IMR-90 (cell line): ENCODE data around the gene RASSF4.

ENCODE experiments used
- BHLHE40 ChIP-seq: fragments of 150-350 bp; IDR thresholded peaks from 2 replicates; pipeline ENCODE4 v1.6.1; 2016; ENCODE audit warnings: mild to moderate bottlenecking, low read depth, low read length
- CEBPB ChIP-seq: IDR thresholded peaks from 2 replicates; pipeline ENCODE4 v1.6.1; 2012; ENCODE audit warnings: low read depth, low read length, improper control_type of control experiment
- CTCF ChIP-seq: conservative IDR thresholded peaks from 2 replicates; pipeline ENCODE4 v1.5.1; 2012; ENCODE audit warnings: mild to moderate bottlenecking, low read depth, low read length, improper control_type of control experiment
- ELK1 ChIP-seq: fragments of 150-350 bp; IDR thresholded peaks from 2 replicates; pipeline ENCODE4 v1.6.1; 2016; ENCODE audit warnings: low read depth, mild to moderate bottlenecking, low read length, moderate library complexity, borderline replicate concordance
- MAFK ChIP-seq: IDR thresholded peaks from 2 replicates; pipeline ENCODE4 v1.6.1; 2012; ENCODE audit warnings: low read depth, low read length, improper control_type of control experiment
- MAZ ChIP-seq: IDR thresholded peaks from 2 replicates; pipeline ENCODE4 v1.6.1; 2012; ENCODE audit warnings: low read depth, mild to moderate bottlenecking, low read length, improper control_type of control experiment, moderate library complexity, borderline replicate concordance
- MXI1 ChIP-seq: IDR thresholded peaks from 2 replicates; pipeline ENCODE4 v1.6.1; 2012; ENCODE audit warnings: low read depth, mild to moderate bottlenecking, low read length, moderate library complexity, borderline replicate concordance
- POLR2A ChIP-seq: IDR thresholded peaks from 2 replicates; pipeline ENCODE4 v1.6.1; 2012; ENCODE audit warnings: mild to moderate bottlenecking, low read depth, low read length
- RAD21 ChIP-seq: IDR thresholded peaks from 2 replicates; pipeline ENCODE4 v1.6.1; 2012; ENCODE audit warnings: low read length, improper control_type of control experiment
- RCOR1 ChIP-seq: IDR thresholded peaks from 2 replicates; pipeline ENCODE4 v1.6.1; 2012; ENCODE audit warnings: mild to moderate bottlenecking, low read length, improper control_type of control experiment; ENCODE audit not compliant: insufficient replicate concordance
- RFX5 ChIP-seq: IDR thresholded peaks from 2 replicates; pipeline ENCODE4 v1.8.0; 2012; ENCODE audit warnings: low read depth, mild to moderate bottlenecking, low read length, moderate library complexity
- SMC3 ChIP-seq: fragments of 150-350 bp; IDR thresholded peaks from 2 replicates; pipeline ENCODE4 v1.6.1; 2016; ENCODE audit warnings: low read depth, mild to moderate bottlenecking, antibody characterized with exemption, low read length, moderate library complexity
- USF2 ChIP-seq: fragments of 150-350 bp; IDR thresholded peaks from 2 replicates; pipeline ENCODE4 v1.6.1; 2017; ENCODE audit warnings: mild to moderate bottlenecking, antibody characterized with exemption, low read length, low read depth

GRCh38 chr10:44962870-44963738 lies 3.5 kb downstream of the RASSF4 start:
- TF ChIP-seq CTCF (no peak), ELK1 (no peak), SMC3 (no peak), POLR2A (no peak), MAFK (no peak), MAZ (no peak), RAD21 (no peak), RCOR1 (no peak), RFX5 (no peak), USF2 (no peak), BHLHE40 (no peak), CEBPB (no peak), MXI1 (no peak)
